GM12878 (cell line): ENCODE results near the gene TDRKH. TPM values are rescaled to one million over a fixed set of nuclear protein-coding genes. Genes with fewer than 3 reads are reported as not detected.

ENCODE experiments used
- CBFB ChIP-seq: IDR thresholded peaks from 2 replicates; pipeline ENCODE4 v1.6.1; 2016; ENCODE audit warnings: antibody characterized with exemption, low read depth
- CHD2 ChIP-seq: IDR thresholded peaks from 2 replicates; pipeline ENCODE4 v1.6.1; 2011; ENCODE audit warnings: low read depth, low read length, improper control_type of control experiment, borderline replicate concordance
- HDAC2 ChIP-seq: fragments of 200-600 bp; sonication (generic); IDR thresholded peaks from 2 replicates; pipeline ENCODE4 v1.6.1; 2017
- REST ChIP-seq: IDR thresholded peaks from 2 replicates; pipeline ENCODE4 v1.6.1; 2012; ENCODE audit warnings: mild to moderate bottlenecking, low read depth, low read length
- RUNX3 ChIP-seq: IDR thresholded peaks from 2 replicates; pipeline ENCODE4 v1.6.1; 2012; ENCODE audit warnings: low read length, inconsistent platforms
- SIN3A ChIP-seq: IDR thresholded peaks from 2 replicates; pipeline ENCODE4 v1.6.1; 2012; ENCODE audit warnings: low read depth, low read length, improper control_type of control experiment
- ZBTB4 ChIP-seq: fragments of 450-650 bp; formaldehyde crosslinking; IDR thresholded peaks from 2 replicates; pipeline ENCODE4 v1.4.0; 2022; ENCODE audit warnings: mild to moderate bottlenecking, moderate library complexity
- polyA plus RNA-seq, 11 experiments: library from polyadenylated mRNA; depleted of rRNA in 4 of 11; unstranded in 6 of 11; stranded (reverse) in 5 of 11; fragments of >200 nt; fragmentation: Nextera tagmentation in 4 of 11; fragmentation: Illumina TruSeq in 1 of 11; extraction: Ambion mirVana in 4 of 11; extraction: Trizol in 1 of 11; gene quantifications; 1 replicate in 1 of 11; 2 replicates in 10 of 11; pipeline versions ENCODE4 v1.2.1 to v1.2.3, GENCODE V29; 2011 to 2016; ENCODE audit warnings: inconsistent platforms in 2 of 11, missing spikeins in 2 of 11, low read depth in 1 of 11
- total RNA-seq, 4 experiments: library from RNA; depleted of rRNA in 3 of 4; stranded (reverse); fragments of >200 nt in 3 of 4; fragmentation: Illumina TruSeq in 1 of 4; extraction: Trizol in 1 of 4; gene quantifications; 2 replicates each; pipeline versions ENCODE4 v1.2.1 to v1.2.3, GENCODE V29; 2013 to 2021

TDRKH gene
- total and polyA plus RNA-seq, 10 of the 15 experiments (the other 5 are each of a cell fraction or from before 2014, with no cell fraction given): 1.3 to 8.4 (median 2.9) TPM

GRCh38 chr1:151787689-151788088 lies 2.6 kb downstream of the TDRKH start (continued):
- TF ChIP-seq ZBTB4 (CRISPR knock-in tag): no peak
- no peak for TF ChIP-seq HDAC2
- TF ChIP-seq CBFB: no peak
- TF ChIP-seq RUNX3: no peak
- TF ChIP-seq SIN3A: no peak
- no peak for TF ChIP-seq CHD2
- TF ChIP-seq REST: no peak
